Measurements from ENCODE around the gene PRRX2. TPM values are rescaled to one million over a fixed set of nuclear protein-coding genes. Genes with fewer than 3 reads are reported as not detected.

Gene PRRX2
- total and polyA plus RNA-seq, 9 of the 15 experiments (the other 6 are each of a cell fraction or from before 2014, with no cell fraction given), result 0.21 TPM; not detected in 8

DNA sequence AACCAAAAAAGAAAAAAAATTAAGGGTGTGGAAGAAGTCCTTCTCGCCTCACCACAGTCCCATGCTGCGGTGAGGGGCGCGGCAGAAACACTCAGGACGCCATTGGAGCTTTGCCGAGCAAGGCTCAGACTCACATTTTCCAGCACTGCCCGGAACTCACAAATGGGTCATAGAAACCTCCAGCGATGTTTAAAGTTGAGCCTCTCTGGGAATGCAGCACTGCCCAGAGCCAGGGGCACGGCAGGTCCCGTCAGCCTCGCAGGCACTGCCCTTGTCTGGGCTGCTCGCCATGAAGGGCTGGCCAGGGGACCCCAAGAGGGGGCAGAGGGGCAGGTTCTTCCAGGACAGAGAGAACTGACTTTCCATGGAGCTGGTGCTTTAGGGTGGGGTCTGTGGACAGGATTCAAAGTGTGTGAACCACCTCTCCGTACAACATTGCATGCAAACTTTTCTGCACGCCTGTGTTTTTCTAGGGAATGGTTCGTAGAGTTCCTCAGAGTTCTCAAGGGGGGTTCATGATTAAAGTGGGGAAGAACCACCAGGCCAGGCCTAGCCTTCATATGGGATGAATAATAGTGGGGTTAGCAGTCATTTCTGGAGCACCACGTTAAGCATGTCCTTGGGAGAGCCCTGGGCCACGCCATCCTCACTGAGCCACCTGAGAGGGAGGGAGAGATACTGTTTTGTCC lies 38.4 kb downstream of the PRRX2 start:
- 19% methylated on average over 17 of the region's 17 CpGs for WGBS (ENCODE audit: insufficient coverage, low coverage, missing lambda C conversion rate)
- H3K9me1 ChIP-seq (ENCODE audit: control insufficient read depth, insufficient read depth, low read length), result no peaks in the 10 kb centered on the region
- H3K4me2 ChIP-seq (ENCODE audit: insufficient read depth, low read length), result no peak overlapping the region
- in situ Hi-C loops (cut with MboI), result no loop called here
- intact Hi-C loops (cut with micrococcal nuclease), result no loop called here
- H3K27ac ChIP-seq (ENCODE audit: extremely low read depth, low read depth, low read length), result no peak overlapping the region
- H2AFZ ChIP-seq (ENCODE audit: low read depth, low read length), result no peak overlapping the region
- peaks cover 0 to 10% of the 10 kb centered on the region in 2 experiments; a peak in 2 of 5 replicates for H3K4me1 ChIP-seq (replicated peaks in 1 of 2; ENCODE audit: control insufficient read depth in 2 of 2, insufficient read depth in 2 of 2, low read length in 2 of 2)
- H3K9me3 ChIP-seq (replicated peaks; ENCODE audit: control insufficient read depth, insufficient read depth, low read depth, low read length), result no peaks in the 10 kb centered on the region
- DNase-seq (ENCODE audit: extremely low read depth in 1 of 4, low spot score in 3 of 4), result no peak
- H3K4me3 ChIP-seq, result no peak overlapping the region
- H4K20me1 ChIP-seq (replicated peaks; ENCODE audit: control insufficient read depth, insufficient read depth, low read length), result no peaks in the 10 kb centered on the region
- peak overlapping the region in 1 of 2 experiments; percentile 72; a peak in 2 of 4 replicates for H3K9ac ChIP-seq (ENCODE audit: insufficient read depth in 1 of 2, low read depth in 2 of 2, low read length in 2 of 2)
- H3K79me2 ChIP-seq (ENCODE audit: control insufficient read depth, insufficient read depth, low read length), result no peaks in the 10 kb centered on the region
- ChIA-PET CTCF (ENCODE audit: low intra/inter-chr PET ratio) (no interaction called here), POLR2A (interaction anchor here (0.6 to 1.7 kb wide), 2 partner anchors 8 to 1034 kb away, joined by 4 read pairs; no protein-coding TSS in a partner anchor)
- H3K36me3 ChIP-seq (ENCODE audit: control insufficient read depth, insufficient read depth, low read length), result no peaks in the 10 kb centered on the region
- TF ChIP-seq TAF15 (IDR thresholded peaks at IDR 0.05; ENCODE audit: low read depth, low read length) (no peak), ZNF79 (CRISPR knock-in tag; IDR thresholded peaks at IDR 0.05; ENCODE audit: low read depth) (no peak), ZBTB7A (IDR thresholded peaks at IDR 0.05; ENCODE audit: borderline replicate concordance, control insufficient read depth, low read depth, low read length) (0 out of 2 replicates have a peak, but pooled peaks have one; percentile 16), ZNF436 (CRISPR knock-in tag; IDR thresholded peaks at IDR 0.05) (no peak), ZNF696 (CRISPR knock-in tag; conservative IDR thresholded peaks at IDR 0.05) (no peak), XRCC3 (IDR thresholded peaks at IDR 0.05) (no peak), RBM22 (IDR thresholded peaks at IDR 0.05; ENCODE audit: low read depth, low read length, poor library complexity, severe bottlenecking) (no peak), SAFB (IDR thresholded peaks at IDR 0.05; ENCODE audit: borderline replicate concordance, low read depth, low read length) (no peak)
- ATAC-seq, result no peak; the same call in 2 of the 3 replicates
- H3K27me3 ChIP-seq (ENCODE audit: control insufficient read depth in 2 of 2, insufficient read depth in 2 of 2, low read length in 2 of 2), result peaks cover 43 to 57% of the 10 kb centered on the region in 2 experiments; a peak in 4 of 5 replicates
- no TSS peak for BruUV-seq (replicated peaks)
- FAIRE-seq, result no peak

All from K562 (cell line).